HG03175 (cell line): ENCODE results near the gene AGPAT2.

ENCODE experiments used
- ATAC-seq: cut with Tn5 transposase; IDR thresholded peaks from one replicate; pipeline ENCODE4 v1.9.1; 2021; ENCODE audit warnings: mild to moderate bottlenecking, moderate library complexity; ENCODE audit not compliant: unreplicated experiment

The AGPAT2 gene

DNA sequence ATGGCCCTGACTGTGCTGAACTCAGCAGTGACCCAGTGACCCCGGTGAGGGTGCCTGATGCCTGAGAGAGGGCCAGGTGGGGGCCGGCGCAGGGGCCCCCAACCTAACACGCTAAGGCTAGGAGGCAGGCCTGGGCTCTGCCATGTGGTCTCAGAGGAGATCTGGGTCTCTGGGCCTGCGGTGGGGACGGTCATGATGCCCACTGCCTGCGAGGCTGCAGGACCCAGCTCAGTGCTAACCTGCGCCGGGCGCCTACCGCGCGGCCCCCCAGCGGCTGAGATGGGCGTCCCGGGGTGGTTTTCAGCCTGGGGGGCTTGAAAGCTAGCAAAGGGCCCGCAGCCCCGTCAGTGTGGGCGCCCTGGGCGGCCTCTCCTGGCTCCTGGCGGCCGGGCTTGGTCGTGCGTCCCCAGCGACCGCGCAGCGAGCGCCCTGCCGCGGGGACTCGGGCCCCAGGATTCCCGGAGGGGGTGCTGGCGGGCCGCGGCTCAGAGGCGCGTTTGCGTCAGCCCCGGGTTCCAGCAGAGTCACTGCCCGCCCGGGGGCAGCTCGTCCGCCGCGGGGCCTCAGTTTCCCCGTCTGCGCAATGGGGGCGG is 22.1 kb downstream of the AGPAT2 start:
- no peak for ATAC-seq

DNA sequence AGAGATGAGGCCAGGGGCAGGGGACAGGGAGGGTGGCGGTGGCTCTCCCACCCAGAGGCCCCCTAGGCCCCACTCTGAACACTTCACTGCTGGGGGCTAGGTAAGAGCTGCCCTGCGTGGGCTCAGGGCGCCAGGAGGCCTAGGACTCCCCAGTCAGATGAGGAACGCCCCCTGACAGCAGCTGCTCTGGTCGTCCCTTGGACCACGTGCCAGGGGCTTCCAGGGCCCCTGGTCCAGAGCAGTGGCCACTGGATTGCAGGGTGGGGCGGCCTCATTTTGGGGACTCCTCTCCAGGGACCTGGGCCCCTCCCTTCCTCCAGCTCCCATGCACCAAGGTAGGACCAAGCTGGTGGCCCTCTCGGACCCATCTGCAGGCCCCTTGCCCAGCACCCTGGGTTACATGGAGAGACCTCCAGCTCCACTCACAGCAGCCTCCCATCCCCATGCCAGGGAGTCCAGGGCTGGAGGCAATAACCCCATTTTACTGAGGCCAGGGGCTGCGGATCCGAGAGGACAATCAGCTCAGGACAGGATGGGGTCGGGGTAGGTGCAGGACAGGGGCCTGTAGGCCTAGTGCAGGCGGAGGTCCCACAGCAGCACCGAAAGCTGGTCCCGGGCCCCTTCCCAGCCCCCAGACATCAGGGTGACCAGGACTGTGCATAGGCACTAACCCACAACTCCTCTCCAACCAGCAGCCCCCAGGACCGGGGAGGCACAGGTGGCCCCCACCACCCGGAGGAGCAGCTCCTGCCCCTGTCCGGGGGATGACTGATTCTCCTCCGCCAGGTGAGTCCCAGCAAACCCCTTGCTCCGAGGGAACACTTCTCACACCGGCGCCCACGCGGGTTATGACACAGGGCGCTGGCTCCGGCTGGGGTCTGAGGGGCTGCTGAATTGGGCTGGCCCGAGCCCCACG is 23.0 kb downstream of the AGPAT2 start:
- ATAC-seq: no peak

DNA sequence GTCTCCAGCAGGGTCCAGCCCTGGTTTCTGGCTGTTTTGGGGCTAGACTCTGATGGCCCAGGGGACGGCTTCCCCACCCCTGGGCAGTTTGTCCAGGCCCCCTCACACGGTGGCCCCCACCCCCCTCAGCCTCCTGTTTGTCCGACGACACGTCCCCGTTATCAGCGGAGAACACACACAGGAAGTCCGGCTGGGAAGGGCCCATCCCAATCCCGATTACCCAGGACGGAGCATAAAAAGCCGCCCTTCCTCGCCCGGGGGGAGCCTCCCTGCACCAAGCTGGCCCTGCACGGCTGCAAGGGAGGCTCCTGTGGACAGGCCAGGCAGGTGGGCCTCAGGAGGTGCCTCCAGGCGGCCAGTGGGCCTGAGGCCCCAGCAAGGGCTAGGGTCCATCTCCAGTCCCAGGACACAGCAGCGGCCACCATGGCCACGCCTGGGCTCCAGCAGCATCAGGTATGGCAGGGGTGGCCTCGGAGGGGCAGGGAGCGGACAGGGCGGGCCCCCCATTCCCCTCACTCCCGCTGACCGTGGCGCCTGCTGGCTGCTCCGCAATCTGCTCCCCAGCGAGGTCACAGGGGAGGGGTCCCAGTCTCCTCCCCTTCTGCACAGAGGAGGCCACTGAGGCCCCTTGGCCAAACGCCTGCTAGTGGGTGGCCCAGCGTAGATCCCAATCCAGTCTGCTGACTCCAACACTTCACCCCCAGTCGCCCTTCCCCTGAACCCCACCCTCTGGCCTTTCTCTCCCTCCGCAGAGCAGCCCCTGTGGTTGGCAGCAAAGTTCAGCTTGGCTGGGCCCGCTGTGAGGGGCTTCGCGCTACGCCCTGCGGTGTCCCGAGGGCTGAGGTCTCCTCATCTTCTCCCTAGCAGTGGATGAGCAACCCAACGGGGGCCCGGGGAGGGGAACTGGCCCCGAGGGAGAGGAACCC is 24.3 kb downstream of the AGPAT2 start, which contains the start of gene EGFL7:
Gene EGFL7, plus strand, starts transcription at position 261 of the 926 bp plus-strand sequence. CDS start 5,367 bp downstream, outside the sequence.
- ATAC-seq: no peak

DNA sequence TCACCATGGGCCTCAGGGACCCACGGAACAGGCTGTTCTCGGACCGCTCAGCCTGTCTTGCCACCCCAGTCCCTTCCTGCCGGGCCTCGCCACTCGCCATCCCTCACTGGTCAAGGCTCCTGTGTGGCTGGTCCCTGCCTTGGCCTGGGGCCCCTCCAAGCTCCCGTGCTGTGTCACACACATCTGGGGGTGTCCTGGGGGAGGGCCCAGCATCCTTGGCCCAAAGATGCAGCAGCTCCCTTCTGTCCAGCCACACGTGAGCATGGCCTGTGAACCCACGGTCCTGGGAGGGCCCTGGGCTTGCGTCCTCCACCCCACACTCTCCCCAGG is 25.0 kb downstream of the AGPAT2 start:
- ATAC-seq: no peak

DNA sequence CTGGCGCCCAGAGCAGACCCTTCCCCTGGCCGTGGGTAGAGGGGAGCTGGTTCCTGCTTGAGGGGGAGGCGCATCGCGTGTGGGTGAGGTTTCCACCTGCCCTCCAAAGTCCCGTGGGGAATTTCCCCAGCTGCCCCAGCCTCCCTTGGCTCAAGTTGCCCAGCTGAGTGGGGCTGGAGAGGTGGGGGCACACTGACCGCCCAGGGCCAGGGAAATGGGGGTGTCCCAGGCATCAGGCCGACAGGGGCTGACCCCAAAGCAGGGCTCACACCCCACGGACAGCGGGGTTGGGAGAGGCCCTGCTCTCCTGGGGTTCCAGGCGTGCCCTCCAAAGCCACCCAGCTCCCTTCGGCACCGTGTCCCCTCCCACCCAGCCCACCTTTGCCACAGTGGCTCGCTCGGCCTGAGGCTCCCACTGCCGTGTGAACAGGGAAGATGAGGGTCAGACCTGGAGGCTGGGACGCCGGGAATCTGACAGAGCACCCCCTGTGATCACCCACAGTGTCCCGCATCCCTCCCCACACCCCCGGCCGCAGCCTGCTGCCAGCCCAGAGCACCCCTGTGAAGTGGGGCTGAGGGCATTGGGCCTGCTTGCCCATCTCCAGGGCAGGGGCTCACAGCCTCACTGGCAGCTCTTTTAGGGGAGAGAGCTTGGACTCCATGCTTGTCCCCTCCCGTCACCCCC is 25.5 kb downstream of the AGPAT2 start:
- no peak for ATAC-seq

DNA sequence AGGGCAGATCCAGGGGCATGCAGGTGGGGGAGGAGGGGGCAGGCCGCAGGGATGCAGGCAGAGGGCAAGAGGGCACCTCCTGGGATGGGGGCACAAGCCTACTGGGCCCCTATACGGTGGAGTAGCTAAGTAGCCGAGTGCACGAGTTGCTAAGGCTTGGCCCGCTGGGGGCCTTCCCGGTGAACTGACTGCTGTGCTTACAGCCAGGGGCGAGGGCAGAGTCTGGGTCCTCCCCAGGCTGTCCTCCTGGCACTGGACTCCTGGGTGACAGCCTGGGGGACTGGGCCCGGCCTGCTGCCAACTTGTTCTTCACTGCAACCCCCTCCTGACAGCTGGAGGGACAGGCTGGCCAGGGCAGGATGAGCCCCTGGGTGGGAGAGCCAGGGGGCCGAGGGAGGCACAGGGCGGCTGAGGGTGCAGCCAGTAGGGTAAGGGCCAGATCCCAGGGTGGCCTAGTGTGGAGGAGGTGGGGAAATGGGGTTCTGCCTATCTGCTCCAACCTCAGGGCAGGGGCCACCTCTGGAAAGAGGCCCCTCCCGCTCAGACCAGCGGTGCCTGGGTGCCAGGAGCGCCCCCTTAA is 26.2 kb downstream of the AGPAT2 start:
- ATAC-seq: no peak

DNA sequence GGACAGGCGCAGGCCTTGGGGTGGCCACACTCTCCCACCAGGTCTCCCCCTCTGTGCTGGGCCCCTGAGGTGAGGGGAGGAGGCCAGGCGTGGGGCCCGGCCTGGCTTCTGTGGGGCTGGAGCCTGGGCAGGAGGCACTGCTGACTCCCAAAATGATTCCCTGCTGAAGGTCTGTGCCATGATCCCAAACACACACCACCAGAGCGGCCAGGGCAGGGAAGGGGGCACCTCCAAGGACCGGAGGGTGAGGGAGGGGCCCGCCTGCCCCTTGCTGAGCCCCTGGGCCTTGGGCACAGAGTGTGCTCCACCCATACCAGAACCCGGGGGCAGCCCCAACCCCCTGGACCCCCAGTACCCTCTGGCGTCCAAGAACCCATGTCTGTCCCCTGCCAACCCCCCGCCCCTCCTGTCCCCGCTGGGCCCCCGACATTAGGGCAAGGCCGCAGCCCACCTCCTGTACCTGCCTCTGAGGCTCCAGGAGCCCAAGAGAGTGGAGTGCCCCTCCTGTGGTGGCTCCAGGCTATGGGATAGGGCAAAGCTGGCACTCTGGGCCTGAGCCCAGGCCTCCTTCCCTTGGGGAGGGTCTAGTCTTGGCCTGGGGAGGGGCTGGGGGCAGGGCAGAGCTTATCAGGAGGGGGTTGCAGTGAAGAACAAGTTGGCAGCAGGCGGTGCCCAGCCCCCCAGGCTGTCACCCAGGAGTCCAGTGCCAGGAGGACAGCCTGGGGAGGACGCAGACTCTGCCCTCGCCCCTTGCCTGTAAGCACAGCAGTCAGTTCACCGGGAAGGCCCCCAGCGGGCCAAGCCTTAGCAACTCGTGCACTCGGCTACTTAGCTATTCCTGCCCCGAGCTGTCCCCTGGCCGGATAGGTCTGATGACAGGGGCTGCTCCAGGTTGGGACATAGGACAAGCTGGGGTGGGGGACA is 27.1 kb downstream of the AGPAT2 start:
- ATAC-seq: no peak

DNA sequence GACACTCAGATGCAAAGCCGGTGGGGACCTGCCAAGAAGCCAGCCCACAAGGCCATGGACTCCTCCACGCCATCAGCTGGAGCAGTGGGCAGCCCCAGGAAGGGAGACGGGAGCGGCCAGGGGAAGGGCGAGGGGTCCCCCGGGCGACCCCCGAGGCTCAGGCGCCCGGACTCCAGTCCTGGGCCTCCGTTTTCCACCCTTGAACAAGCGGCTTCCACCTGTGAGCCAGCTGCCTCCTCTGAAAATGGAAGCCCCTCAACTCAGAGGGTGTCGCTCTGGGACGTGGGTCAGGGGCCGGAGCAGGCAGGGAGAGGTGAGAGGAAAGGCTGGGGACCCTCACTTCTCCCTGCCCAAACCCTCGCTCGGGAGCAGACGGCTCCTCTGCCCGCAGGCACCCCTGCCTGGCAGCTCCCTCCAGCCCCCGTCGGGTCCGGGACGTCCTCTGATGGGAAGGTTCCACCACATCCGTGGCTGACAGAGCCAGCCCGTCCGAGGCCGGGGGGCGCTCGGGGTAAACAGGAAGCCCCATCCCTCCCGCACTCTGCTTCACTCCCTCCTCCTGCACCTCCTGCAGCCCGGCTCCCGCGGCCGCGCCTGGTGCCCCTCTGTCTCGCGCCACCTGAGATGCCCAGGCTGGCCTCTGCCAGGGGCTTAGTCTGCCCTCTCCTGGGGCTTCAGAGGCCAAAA is 28.3 kb downstream of the AGPAT2 start:
- no peak for ATAC-seq

DNA sequence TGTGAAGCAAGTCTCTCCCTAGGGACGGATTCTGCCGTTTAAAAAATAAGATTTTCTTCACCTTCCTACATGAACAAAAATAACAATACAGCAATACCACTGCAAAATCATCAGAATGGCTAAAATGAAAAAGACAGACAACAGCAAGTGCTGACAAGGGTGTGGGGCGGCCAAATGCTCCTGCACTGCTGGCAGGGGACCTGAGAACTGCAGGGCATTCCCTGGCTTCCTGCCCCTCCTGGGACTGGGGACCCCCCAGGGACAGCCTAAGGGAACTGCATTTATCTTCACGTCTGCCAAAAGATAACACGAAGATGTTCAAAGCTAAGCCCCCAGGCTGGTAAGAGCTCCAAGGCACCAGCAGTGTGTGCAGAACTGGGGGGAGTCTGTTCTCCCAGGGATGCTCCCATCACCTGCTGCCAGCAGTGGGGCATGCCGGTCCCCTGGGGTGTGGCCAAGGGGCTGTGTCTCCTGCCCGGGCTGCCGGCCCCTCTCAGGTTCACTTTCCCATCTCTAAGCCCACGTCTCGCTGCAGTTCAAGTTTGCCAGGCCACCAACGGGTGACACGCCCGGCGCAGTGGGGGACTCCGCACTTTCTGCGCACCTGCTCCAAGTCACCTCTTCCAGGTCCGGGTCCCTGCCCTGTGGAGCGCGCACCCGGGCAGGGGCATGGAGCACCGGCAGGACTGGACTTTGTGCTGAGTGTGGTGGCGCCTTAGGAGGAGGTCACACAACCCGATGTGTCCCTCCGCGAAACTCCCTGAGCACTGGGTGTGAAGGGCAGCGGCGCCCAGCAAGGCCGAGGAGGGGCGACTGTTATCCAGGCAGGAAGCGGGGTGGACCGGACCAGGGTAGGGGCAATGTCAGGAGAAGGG is 29.0 kb downstream of the AGPAT2 start:
- no peak for ATAC-seq

DNA sequence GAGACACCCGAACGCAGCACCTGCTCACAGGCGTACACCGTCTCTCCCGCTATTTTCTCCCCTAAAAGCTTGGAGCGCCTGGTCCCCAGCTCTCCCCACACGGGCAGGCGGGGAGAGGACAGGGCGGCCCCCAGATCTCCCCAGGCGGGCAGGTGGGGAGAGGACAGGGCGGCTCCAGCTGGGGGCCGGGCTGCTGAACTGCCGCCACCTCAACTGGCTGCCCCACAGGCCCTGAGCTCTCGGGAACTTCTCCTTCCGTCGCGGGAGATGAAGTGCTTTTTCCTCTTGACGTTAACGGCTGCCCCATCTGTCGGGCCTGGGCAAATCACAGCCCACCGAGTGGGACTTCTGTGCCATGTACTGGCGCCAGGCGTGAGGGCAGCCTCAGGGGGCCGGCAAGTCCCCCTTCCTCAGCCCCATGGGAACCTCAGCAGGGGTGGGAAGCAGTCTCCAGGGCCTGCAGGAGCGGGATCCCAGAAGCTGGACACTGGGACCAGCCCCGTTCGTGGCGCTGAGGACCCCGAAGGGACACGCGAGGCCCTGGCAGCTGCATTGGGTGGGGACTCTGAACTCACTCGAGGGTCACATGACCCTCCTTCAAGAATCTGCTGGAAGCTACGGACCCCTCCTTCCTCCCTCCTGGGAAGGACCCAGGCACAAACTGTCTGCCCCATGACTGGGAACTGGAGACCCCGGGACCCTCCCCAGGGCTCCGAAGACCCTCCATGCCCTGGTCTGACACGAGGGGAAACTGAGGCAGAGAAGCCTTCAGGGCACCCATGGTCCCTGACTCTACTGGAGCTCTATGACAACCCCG is 30.3 kb downstream of the AGPAT2 start:
- ATAC-seq: no peak

DNA sequence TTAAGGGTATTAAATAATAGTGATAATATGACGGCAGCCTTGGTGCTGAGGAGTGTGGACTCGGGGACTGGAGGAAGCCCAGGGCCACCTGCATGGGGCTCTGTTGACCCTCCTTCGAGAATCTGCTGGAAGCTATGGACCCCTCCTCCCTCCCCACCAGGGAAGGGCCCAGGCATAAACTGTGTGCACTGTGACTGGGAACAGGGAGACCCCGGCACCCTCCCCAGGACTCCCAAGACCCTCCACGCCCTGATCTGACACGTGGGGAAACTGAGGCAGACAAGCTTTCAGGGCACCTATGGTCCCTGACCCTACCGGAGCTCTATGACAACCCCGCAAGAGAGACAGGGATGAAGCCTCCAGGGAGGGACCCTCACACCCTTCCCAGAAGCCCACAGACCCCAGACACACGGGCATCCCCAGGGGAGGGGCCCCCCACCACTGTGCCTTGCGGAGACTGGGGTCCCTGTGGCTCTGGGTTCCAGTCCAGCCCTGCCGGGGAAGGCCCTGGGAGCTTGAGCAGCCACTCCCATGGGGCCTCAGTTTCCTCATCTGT is 31.0 kb downstream of the AGPAT2 start:
- ATAC-seq: no peak

DNA sequence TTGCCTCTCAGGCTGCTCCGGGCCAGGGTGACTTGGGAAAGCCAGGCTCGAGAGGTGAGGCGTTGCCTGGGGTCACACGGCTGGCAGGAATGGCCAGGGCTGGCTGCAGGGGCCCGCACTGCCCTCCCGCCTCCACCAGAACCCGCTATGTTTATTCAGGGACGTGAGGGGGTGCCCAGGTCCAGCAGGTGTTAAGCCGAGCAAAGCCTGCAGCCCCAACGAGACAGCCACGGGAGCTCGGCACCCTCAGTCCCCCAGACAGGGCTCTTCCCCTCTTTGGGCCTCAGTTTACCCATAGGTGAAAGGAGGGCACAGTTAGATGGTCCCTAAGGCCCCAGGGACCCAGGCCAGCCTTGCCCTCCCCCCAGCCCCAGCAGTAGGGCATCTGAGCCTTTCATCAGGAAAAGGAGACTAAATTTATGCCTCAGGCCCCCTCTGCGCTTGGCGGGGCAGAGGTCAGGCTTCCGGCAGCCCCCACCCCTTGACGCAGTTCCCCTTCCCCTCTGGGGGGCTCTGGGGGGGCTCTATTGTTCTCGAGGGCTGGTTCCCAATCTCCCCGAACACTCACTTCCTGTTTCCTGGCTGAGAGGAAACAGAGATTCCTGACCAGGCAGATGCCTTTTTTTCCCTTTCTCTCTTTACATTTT is 31.6 kb downstream of the AGPAT2 start:
- ATAC-seq: no peak

DNA sequence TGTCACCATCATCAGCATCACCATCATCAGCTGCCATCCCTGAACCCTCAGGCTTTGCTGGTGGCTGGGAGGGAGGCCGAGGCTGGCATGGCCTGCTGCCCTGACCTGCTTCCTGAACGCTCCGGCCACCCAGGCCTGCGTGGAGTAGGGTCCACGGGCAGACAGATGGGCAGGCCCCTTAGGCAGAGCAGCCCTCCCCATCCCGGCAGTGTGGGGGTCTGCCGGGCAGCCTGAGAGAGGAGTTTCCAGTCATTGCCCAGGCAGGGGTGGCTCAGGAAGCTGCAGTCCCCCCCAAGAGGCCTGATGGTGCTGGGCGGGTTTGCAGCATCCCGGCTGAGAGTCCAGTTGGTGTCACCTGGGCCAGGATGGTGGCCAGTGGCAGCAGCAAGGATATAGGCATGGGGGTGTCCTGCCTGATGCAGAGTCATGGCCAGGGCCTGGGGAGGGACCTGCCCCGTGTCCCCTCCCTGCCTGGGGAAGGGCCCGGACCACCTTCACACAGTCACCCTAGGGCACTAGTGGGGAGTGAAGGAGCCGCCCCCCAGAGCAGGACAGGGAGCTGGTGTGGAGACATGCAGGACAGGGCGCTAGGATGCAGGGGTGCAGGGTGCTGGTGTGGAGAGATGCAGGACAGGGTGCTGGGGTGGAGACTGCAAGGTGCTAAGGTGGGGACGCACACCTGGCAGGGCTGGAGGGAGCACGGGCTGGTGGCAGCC is 32.3 kb downstream of the AGPAT2 start:
- no peak for ATAC-seq

DNA sequence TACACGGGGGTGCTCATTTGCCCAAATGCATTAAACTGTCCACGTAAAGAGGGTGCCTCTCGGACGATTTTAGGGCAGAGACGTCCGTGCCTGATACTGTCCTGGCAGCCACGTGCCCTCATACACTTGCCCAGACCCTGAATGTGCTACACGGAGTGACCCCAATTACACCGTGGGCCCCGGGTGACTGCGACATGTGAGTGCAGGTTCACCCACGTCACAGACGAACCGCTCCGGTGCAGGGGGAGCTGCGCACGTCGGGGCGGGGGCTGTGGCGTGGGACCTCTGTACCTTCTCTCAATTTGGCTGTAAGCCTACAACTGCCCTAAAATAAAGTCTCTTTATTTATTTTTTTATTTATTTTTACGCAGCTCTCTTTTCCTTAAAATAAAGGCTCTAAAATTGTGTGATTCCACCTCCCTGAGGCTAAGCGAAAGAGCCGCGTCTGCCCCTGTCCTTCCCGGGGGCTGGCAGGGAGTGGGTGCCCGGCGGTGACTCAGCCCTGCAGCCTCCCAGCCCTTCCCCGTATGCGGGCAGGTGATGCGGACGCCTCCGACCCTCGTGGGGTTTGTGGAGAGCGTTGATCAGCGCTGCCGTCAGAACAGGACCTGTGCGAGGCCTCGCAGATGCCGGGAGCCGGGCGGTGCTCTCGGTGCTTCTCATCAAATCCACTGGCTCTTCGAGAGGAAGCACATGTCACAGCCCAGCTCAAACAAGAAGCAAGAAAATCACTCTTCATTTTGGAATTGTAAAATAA is 33.8 kb downstream of the AGPAT2 start:
- ATAC-seq: no peak

DNA sequence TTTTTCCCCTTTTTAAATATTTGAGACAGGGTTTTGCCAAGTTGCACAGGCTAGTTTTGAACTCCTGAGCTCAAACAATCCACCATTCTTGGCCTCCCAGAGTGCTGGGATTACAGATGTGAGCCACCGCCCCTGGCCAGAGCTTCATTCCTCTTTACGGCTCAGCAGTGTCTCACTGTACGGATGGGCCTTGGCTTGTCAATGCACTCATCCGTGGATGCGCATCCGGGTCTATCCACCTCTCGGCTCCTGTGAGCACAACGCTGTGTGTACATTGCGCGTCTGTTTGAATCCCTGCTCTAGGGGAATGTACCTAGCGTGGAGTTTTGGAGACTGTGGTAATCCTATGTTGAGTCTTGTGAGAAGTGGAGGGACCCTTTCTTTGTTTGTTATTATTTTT is 35.4 kb downstream of the AGPAT2 start:
- ATAC-seq: no peak
